HG03060 (cell line): ENCODE measurements around the gene FYB1.
"Not testable (repeated sequence)": the region's sequence is repeated elsewhere in the genome, so short reads cannot be mapped to it uniquely, and the experiment has no call there.

ENCODE experiments used
- ATAC-seq: cut with Tn5 transposase; IDR thresholded peaks from one replicate; pipeline ENCODE4 v1.9.1; 2021; ENCODE audit warnings: low read depth, moderate number of reproducible peaks; ENCODE audit not compliant: unreplicated experiment

FYB1 gene

GRCh38 chr5:39190311-39191102, 28.9 kb downstream of the FYB1 start:
- no peak for ATAC-seq

- ATAC-seq, result no peak
These were observed 29.9 kb downstream of the FYB1 start for GRCh38 chr5:39189292-39189955.

GRCh38 chr5:39187831-39188731, 31.3 kb downstream of the FYB1 start:
- no peak for ATAC-seq

- no peak for ATAC-seq
These were observed 32.4 kb downstream of the FYB1 start for GRCh38 chr5:39186722-39187539.

- no peak for ATAC-seq
These were observed 33.1 kb downstream of the FYB1 start for GRCh38 chr5:39186289-39186688.

GRCh38 chr5:39185761-39186160, 33.6 kb downstream of the FYB1 start:
- ATAC-seq, result no peak

GRCh38 chr5:39179561-39179960, 39.8 kb downstream of the FYB1 start:
- ATAC-seq, result not testable (repeated sequence)

- no peak for ATAC-seq
These were observed 40.5 kb downstream of the FYB1 start for GRCh38 chr5:39178861-39179260.

- no peak for ATAC-seq
These were observed 41.2 kb downstream of the FYB1 start for GRCh38 chr5:39178171-39178570.

GRCh38 chr5:39177631-39177964, 41.8 kb downstream of the FYB1 start:
- peak; percentile 59 for ATAC-seq

- peak; percentile 30 for ATAC-seq
These were observed 42.4 kb downstream of the FYB1 start for GRCh38 chr5:39176759-39177630.

- ATAC-seq, result no peak
These were observed 43.9 kb downstream of the FYB1 start for GRCh38 chr5:39175273-39175955.

GRCh38 chr5:39173069-39173468, 46.3 kb downstream of the FYB1 start:
- no peak for ATAC-seq

- no peak for ATAC-seq
These were observed 46.8 kb downstream of the FYB1 start for GRCh38 chr5:39172593-39172992.

- no peak for ATAC-seq
These were observed 47.7 kb downstream of the FYB1 start for GRCh38 chr5:39171647-39172046.

- ATAC-seq, result no peak
These were observed 50.3 kb downstream of the FYB1 start for GRCh38 chr5:39169081-39169480.

- no peak for ATAC-seq
These were observed 51.4 kb downstream of the FYB1 start for GRCh38 chr5:39167972-39168342.

- no peak for ATAC-seq
These were observed 52.0 kb downstream of the FYB1 start for GRCh38 chr5:39167141-39167971.
